MG63 (cell line): ENCODE measurements around the gene ALDH2. TPM values are rescaled to one million over a fixed set of nuclear protein-coding genes. Genes with fewer than 3 reads are reported as not detected.
A peak's percentile ranks its signal among the peaks of the same experiment; 100 is the strongest.

Experiments used
- DNase-seq: peaks from one replicate; pipeline ENCODE4 v3.0.0-alpha.2; 2020
- H3K27me3 ChIP-seq: fragments of 250-450 bp; sonication (Bioruptor Pico); 2 replicates; pipeline ENCODE4 v1.5.1; 2020; ENCODE audit warnings: mild to moderate bottlenecking, moderate library complexity
- H3K36me3 ChIP-seq: fragments of 250-450 bp; sonication (Bioruptor Pico); 2 replicates; pipeline ENCODE4 v1.5.1; 2020; ENCODE audit warnings: mild to moderate bottlenecking, moderate library complexity
- H3K4me3 ChIP-seq: fragments of 250-450 bp; sonication (Bioruptor Pico); 2 replicates; pipeline ENCODE4 v1.5.1; 2020; ENCODE audit warnings: mild to moderate bottlenecking, moderate library complexity
- H3K9me3 ChIP-seq: fragments of 250-450 bp; sonication (Bioruptor Pico); 2 replicates; pipeline ENCODE4 v1.5.1; 2020; ENCODE audit warnings: mild to moderate bottlenecking, moderate library complexity
- total RNA-seq: library from RNA; depleted of rRNA; stranded (reverse); fragments of >200 nt; shearing (Covaris generic); gene quantifications from 2 replicates; pipeline ENCODE4 v1.2.3, GENCODE V29; 2014; ENCODE audit warnings: low replicate concordance

Gene ALDH2
- total RNA-seq, 1 experiment from 2014 or later = 61.9 TPM

DNA sequence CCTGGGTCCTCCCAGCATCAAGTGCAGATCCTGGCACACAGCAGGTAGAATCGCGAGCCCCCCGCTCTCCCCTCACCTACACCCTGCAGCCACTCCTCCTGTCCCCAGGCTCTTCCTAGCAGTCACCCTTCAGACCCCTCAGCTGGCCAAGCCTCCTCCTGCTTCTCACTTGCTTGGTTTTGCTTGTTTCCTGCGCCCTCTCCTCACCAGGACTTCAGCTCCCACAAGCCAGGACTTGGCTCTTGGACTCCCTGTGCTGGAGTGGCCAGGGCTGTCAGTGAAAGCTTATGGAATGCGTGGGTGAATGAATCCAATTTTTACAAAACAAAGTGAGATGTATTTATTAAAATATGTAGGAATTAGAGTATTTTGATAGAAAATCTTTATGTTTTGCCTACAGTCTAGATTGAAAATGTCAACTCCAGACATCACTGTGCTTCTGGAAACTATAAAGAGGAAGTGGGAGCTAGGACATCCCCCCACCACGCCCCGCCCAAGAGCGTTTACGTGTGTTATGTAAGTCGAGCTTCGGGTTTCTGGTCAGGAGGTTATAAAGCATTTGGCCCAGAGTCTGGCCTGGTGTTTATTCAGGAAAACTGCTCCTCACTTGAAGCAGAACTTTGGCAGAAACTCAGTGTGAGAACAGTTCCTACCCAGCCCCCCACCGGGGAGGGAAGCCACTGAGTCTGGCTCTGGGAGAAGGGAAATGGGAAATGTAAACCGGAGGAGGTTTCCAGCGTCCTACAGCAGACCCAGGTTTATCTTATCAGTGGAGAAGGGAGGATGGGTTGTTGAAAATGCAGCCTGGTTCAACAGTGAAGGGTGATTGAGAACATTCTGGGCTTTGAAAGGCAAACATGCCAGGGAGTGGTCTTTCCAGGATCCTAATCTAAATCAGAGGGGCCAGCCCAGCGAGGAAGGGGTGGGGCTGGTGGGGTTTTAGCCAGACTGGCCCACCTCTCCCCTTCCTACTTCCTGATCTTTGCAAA is 8.8 kb downstream of the ALDH2 start:
- Histone ChIP-seq H3K9me3 (no peaks in the 10 kb centered on the region), H3K4me3 (no peak overlapping the region), H3K36me3 (peaks cover 4% of the 10 kb centered on the region; the same call in 1 of the 2 replicates), H3K27me3 (no peaks in the 10 kb centered on the region)
- DNase-seq = peak; percentile 83

DNA sequence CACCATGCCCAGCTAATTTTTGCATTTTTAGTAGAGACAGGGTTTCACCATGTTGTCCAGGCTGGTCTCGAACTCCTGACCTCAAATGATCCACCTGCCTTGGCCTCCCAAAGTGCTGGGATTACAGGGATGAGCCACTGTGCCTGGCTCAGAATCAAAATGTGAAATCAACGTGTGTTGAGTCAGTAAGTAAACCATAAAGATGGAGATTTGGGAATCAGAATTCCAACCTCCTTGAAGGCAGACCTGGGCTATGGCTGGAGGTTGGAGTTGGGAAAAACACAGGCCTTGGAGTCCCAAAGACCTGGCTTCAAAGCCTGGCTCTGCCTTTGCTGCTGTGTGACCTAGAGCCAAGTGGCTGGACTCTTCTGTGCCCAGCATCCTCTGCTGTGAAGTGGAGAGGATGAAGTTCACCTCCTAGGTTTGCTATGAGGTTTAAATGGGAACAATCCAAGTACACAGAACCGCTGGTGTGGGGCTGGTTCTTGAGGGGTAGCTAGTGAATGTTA is 10.2 kb downstream of the ALDH2 start:
- DNase-seq = no peak
- H3K4me3 ChIP-seq = no peak overlapping the region
- H3K27me3 ChIP-seq = no peaks in the 10 kb centered on the region
- H3K36me3 ChIP-seq = peaks cover 7% of the 10 kb centered on the region
- no peaks in the 10 kb centered on the region for H3K9me3 ChIP-seq

DNA sequence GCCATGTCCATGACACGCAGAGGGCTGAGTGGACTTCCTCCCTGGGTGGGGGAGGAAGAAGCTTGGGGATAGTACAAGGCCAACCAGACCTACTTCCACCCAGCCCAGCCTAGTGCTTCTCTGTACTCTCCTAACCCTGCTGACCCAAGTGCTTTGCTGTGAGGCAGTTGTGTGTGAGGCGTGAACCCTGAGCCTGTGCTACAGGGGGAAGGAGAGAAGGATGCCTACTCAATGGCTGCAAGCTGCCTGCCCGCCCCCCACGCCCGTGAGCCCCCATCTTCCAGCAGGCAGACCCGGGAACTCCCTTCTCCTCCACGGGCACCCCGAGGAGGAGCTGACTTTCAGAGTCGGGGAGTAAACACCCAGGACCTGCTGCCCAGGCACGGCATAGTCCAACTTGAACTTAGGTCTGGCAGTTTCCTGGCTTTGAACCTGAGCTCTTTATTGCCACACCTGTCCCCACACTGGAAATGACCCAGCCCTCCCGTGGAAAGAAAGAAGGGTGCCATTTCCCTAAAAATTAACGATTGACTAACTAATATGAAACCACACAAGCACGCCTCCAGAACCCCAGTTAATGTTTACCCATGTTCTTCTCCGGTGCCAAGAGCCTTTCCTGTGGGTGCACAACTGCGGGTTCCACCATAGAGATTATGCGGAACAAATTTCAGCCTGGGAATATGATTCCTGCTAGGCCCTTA is 10.8 kb downstream of the ALDH2 start:
- no peak overlapping the region for H3K4me3 ChIP-seq

DNA sequence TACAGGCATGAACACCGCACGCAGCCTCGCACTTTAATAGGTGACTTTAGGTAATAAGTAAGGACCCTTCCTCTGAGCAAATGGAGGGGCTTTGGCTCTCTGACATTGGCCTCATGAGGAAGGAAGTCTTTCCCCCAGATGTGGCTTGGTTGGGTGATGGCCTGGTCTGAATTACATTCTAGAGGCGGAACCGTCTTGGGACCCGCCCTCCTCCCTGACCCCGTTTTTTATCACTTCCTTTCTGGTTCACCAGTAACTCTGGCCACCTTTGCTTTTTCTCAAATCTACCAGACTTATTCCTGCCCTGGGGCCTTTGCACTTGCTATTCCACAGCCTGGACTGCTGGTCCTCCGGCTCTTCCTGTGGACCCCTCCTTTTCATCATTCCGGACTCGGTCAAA is 13.4 kb downstream of the ALDH2 start:
- Histone ChIP-seq H3K4me3 (no peak overlapping the region), H3K9me3 (no peaks in the 10 kb centered on the region), H3K36me3 (peaks cover 7% of the 10 kb centered on the region), H3K27me3 (no peaks in the 10 kb centered on the region)
- DNase-seq = no peak

More for the DNA sequence above, 10.8 kb downstream of the ALDH2 start:
- DNase-seq = no peak
- no peaks in the 10 kb centered on the region for H3K9me3 ChIP-seq
- H3K27me3 ChIP-seq = no peaks in the 10 kb centered on the region
- H3K36me3 ChIP-seq = peaks cover 7% of the 10 kb centered on the region

DNA sequence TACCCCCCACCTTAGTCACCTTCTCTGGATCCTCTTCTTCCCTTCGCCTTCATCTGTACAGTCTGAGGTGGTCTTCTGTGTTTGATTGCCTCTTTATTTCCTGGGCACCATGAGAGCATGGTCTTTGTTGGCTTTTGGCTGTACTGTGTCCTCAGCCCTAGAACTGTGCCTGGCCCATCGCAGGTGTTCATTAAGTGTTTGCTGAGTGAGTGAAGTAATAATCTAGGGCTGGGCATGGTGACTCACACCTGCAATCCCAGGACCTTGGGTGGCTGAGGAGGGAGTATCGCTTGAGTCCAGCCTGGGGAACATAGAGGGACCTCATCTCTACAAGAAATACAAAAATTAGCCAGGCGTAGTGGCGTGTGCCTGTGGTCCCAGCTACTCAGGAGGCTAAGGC is 13.9 kb downstream of the ALDH2 start:
- H3K9me3 ChIP-seq = no peaks in the 10 kb centered on the region
- H3K4me3 ChIP-seq = no peak overlapping the region
- H3K27me3 ChIP-seq = no peaks in the 10 kb centered on the region
- DNase-seq = no peak
- peaks cover 9% of the 10 kb centered on the region for H3K36me3 ChIP-seq

DNA sequence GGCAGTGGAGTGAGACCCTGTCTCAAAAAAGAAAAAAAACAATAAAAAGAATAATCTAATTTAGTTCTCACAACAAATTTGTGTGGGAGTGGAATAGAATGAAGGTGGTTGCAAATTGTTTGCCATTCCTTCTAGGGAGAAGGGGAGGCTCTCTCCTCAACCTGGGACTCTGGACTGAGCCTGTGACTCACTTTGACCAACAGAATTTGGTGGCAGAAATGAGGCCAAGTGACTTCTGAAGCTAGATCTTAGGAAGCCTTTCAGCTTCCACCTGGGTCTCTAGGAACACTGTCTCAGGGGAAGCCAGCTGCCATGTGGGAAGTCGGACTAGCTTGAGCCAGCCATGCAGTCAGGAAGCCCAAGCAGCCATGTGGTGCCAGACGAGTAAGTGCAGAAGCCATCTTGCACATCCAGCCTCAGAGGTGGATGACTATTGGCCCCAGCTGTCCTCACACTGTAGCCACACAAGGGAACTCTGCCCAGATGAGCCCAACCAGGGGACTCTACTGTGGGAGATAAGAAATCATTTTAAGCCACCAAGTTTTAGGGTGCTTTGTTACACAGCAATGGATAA is 14.4 kb downstream of the ALDH2 start:
- H3K4me3 ChIP-seq = no peak overlapping the region
- H3K27me3 ChIP-seq = no peaks in the 10 kb centered on the region
- DNase-seq = no peak
- H3K9me3 ChIP-seq = no peaks in the 10 kb centered on the region
- H3K36me3 ChIP-seq = peaks cover 11% of the 10 kb centered on the region

DNA sequence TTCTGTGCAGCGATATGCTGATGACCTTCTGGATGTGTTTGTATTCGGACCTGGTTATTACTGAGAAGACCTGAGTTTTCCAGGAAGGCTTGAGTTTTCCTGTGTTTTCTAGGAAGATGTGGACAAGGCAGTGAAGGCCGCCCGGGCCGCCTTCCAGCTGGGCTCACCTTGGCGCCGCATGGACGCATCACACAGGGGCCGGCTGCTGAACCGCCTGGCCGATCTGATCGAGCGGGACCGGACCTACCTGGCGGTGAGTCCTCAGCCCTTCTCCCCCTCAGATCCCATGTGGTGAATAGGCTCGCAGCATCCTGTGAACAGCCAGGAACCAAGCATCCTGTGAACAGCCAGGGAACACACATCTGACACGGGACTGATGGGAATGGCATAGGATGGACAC is 16.3 kb downstream of the ALDH2 start:
- H3K4me3 ChIP-seq = no peak overlapping the region
- no peaks in the 10 kb centered on the region for H3K9me3 ChIP-seq
- peaks cover 6% of the 10 kb centered on the region for H3K36me3 ChIP-seq
- no peaks in the 10 kb centered on the region for H3K27me3 ChIP-seq
- no peak for DNase-seq

DNA sequence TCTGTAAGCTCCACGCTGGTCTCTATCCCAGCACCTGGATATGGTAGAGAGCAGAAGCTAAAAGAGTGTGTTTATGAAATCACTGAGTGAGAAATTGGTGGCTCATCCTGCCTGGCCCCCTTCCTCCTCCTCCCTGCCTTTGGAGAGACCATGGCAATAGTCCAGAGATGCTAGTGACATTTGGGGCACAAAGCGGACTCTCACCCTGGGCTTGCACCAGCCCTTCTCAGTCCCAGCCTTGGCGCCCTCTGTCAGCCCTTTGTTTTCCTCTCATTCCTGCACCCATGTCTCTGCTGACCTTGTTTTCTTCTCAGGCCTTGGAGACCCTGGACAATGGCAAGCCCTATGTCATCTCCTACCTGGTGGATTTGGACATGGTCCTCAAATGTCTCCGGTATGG is 18.2 kb downstream of the ALDH2 start:
- Histone ChIP-seq H3K27me3 (no peaks in the 10 kb centered on the region), H3K9me3 (no peaks in the 10 kb centered on the region), H3K4me3 (no peak overlapping the region), H3K36me3 (peaks cover 6% of the 10 kb centered on the region)
- DNase-seq = no peak

DNA sequence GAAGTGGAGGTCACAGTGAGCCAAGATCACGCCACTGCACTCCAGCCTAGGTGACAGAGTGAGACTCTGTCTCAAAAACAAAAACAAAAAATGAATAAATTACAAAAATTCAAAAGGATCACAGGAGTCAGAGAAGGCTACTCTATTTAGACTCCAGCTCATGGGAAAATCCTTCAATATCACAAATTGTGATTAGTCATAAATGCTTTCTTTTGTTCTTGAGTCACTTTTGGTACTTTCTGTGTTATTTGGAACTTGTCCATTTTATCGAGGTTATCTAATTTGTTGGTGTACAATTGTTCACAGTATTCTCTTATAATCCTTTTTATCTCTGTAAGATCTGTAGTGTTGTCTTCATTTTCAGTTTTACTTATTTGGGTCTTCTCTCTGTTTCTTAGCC is 18.9 kb downstream of the ALDH2 start:
- H3K36me3 ChIP-seq = peaks cover 6% of the 10 kb centered on the region
- H3K27me3 ChIP-seq = no peaks in the 10 kb centered on the region
- no peak overlapping the region for H3K4me3 ChIP-seq
- no peaks in the 10 kb centered on the region for H3K9me3 ChIP-seq
- DNase-seq = no peak

DNA sequence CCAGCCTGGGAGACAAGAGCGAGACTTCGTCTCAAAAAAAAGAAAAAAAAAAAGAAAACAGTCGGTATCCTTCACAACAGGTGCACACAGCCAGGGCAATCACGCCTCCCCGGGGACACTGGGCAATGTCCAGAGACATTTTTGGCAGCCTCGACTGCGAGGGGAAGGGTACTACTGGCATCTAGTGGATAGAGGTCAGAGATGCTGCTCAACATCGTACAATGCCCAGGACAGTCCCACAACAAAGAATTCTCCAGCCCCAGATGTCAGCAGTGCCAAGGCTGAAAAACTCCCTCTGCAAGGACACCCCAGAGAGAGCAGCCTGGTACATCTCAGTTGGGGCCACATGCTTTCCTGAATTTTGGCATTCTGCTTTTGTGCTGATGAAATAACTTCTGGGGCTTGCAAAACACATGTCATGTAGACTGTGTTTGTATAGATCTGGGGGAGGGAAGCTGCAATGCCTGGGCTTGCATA is 21.5 kb downstream of the ALDH2 start:
- peak; percentile 14 for DNase-seq
- peaks cover 4% of the 10 kb centered on the region for H3K36me3 ChIP-seq
- no peaks in the 10 kb centered on the region for H3K9me3 ChIP-seq
- H3K27me3 ChIP-seq = no peaks in the 10 kb centered on the region
- H3K4me3 ChIP-seq = no peak overlapping the region

DNA sequence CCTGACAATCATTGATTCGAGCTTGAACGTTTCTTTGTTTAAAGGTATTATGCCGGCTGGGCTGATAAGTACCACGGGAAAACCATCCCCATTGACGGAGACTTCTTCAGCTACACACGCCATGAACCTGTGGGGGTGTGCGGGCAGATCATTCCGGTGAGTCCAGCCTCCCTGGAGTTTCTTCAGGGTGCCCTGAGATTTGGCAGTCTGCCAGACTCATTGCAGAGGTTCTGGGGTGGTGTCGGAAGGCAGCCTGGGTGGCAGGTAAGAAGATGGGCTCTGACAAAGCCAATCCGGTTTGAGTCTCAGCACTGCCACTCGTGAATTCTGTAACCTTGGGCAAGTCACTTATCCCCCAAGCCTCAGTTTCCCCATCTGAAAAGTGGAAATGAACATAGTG is 23.0 kb downstream of the ALDH2 start:
- no peak for DNase-seq
- H3K27me3 ChIP-seq = no peaks in the 10 kb centered on the region

DNA sequence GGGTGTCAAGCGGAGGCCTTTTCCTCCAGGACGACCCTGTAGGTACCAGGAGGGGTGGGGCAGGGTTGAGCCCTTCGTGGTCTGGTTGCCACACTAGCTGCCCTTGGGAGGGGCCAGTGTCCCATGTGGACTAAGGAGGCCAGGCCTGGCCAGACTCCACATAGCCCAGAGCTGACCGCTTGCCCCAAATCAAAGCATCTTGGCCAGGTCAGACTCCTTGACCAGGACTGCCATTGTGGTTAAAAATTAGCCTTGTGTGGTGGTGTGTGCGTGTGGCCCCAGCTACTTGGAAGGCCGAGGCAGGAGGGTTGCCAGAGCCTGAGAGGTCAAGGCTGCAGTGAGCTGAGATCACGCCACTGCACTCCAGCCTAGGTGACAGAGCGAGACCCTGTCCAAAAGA is 24.8 kb downstream of the ALDH2 start:
- DNase-seq = no peak
- no peaks in the 10 kb centered on the region for H3K9me3 ChIP-seq
- H3K27me3 ChIP-seq = no peaks in the 10 kb centered on the region
- H3K36me3 ChIP-seq = no peaks in the 10 kb centered on the region; the same call in none of the 2 replicates
- no peak overlapping the region for H3K4me3 ChIP-seq

More for the DNA sequence above, 23.0 kb downstream of the ALDH2 start:
- H3K9me3 ChIP-seq = no peaks in the 10 kb centered on the region
- peaks cover 4% of the 10 kb centered on the region for H3K36me3 ChIP-seq
- H3K4me3 ChIP-seq = no peak overlapping the region

DNA sequence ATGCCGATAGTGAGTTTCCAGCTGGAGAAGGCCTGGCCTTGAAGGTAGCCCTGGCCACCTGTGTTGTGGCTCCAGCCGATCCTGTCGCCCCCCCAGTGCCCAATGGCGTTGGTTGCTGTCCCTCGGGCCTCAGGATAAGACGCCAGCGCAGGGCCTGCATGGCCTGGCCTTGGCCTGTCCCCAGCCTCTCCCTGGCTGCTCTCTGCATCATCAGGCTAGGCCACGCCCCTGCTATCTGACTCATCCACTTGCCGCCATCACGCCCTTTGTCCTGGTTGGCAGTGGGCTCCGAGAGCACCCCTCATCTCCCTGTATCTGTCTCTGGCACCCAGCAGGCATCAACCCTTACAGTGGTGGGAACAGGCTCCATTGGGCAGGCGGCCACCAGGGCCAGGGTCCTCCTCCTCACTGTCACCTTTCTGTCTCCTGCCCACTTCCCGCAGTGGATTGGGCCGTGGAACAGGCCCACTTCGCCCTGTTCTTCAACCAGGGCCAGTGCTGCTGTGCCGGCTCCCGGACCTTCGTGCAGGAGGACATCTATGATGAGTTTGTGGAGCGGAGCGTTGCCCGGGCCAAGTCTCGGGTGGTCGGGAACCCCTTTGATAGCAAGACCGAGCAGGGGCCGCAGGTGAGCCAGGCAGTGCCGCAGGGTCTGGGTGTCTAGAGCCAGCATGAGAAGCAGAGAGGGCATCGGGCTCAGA is 25.6 kb downstream of the ALDH2 start:
- DNase-seq = peak; percentile 32
- H3K36me3 ChIP-seq = no peaks in the 10 kb centered on the region; the same call in none of the 2 replicates
- H3K9me3 ChIP-seq = no peaks in the 10 kb centered on the region
- H3K27me3 ChIP-seq = no peaks in the 10 kb centered on the region
- no peak overlapping the region for H3K4me3 ChIP-seq

DNA sequence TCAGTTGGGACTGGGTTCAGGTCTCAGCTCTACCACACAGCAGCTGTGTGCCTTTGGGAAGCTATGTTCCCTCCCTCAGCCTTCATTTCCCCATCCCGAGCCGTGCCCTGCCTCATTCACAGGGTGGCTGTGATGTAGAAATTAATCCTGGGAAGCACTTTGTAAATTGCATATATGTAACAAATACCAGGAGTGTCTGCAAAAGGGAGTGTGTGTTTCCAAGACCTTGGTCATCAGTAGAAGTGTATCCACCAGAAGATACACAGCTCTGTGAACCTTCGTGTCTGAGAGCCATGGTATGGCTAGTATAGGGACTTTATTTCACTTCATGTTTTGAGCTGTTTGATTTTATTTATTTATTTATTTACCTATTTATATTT is 26.1 kb downstream of the ALDH2 start:
- no peaks in the 10 kb centered on the region; the same call in none of the 2 replicates for H3K36me3 ChIP-seq
- no peak overlapping the region for H3K4me3 ChIP-seq
- DNase-seq = no peak
- no peaks in the 10 kb centered on the region for H3K27me3 ChIP-seq
- no peaks in the 10 kb centered on the region for H3K9me3 ChIP-seq

DNA sequence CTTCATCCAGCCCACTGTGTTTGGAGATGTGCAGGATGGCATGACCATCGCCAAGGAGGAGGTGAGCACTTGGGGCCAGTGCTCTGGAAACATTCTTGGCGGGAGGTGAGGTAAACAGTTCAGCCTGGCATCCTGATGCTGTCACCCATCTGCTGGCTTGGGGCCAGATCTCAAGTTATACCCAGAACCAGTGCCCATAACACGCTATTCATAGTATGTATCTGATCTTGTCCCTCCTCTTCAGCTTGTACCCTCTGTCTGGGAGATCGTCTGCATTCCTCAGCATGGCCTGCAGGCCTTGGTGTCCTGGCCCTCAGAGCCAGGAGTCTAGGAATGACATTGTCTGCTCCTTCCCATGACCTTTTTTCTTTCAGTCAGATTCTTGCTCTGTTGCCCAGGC is 31.4 kb downstream of the ALDH2 start:
- no peak for DNase-seq
- no peaks in the 10 kb centered on the region for H3K27me3 ChIP-seq
- H3K9me3 ChIP-seq = no peaks in the 10 kb centered on the region

DNA sequence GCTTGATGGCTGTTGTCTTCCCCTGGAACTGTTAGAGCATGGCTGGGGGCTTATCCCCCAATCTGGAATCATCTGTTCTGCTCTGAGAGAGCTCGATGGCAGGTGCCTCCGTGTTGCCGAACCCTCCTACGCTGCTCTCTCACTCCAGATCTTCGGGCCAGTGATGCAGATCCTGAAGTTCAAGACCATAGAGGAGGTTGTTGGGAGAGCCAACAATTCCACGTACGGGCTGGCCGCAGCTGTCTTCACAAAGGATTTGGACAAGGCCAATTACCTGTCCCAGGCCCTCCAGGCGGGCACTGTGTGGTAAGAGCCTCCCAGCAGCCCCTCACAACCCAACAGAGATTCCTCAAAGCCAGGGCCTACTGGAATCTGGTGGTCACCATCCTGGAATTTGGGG is 33.0 kb downstream of the ALDH2 start:
- no peaks in the 10 kb centered on the region for H3K27me3 ChIP-seq
- peaks cover 14% of the 10 kb centered on the region for H3K36me3 ChIP-seq
- H3K4me3 ChIP-seq = no peak overlapping the region
- H3K9me3 ChIP-seq = no peaks in the 10 kb centered on the region
- DNase-seq = no peak

More for the DNA sequence above, 31.4 kb downstream of the ALDH2 start:
- peaks cover 14% of the 10 kb centered on the region for H3K36me3 ChIP-seq
- H3K4me3 ChIP-seq = no peak overlapping the region
